Natural killer cell (primary cell): Measurements from ENCODE around the gene RIMS4. TPM values are rescaled to one million over a fixed set of nuclear protein-coding genes. Genes with fewer than 3 reads are reported as not detected.

Source experiments
- ATAC-seq, 3 donors: fragments of 150-1000 bp in 2 of 3; fragments of 200-7000 bp in 1 of 3; cut with Tn5 transposase; 1 replicate in 1 of 3; 2 replicates in 2 of 3; pipeline ENCODE4 v1.10.0; 2021; ENCODE audit warnings: mild to moderate bottlenecking in 2 of 3, moderate library complexity in 2 of 3
- DNase-seq, 2 donors: peaks; one replicate each; pipeline versions ENCODE4 v3.0.0 to v3.0.0-alpha.2; 2013 to 2021; ENCODE audit warnings: mixed read lengths in 1 of 2
- H3K27ac ChIP-seq: one replicate; pipeline ENCODE4 v1.5.1; 2013; ENCODE audit warnings: mild to moderate bottlenecking, low read length
- H3K27me3 ChIP-seq: one replicate; pipeline ENCODE4 v1.6.1; 2013; ENCODE audit warnings: low read length; ENCODE audit not compliant: control insufficient read depth, insufficient read depth
- H3K36me3 ChIP-seq: one replicate; pipeline ENCODE4 v1.6.1; 2013; ENCODE audit warnings: low read length; ENCODE audit not compliant: control insufficient read depth, insufficient read depth
- H3K4me1 ChIP-seq: one replicate; pipeline ENCODE4 v1.6.1; 2013; ENCODE audit warnings: low read length; ENCODE audit not compliant: control insufficient read depth, insufficient read depth
- H3K4me3 ChIP-seq: one replicate; pipeline ENCODE4 v1.5.1; 2013; ENCODE audit warnings: low read length
- H3K9me3 ChIP-seq: one replicate; pipeline ENCODE4 v1.6.1; 2013; ENCODE audit warnings: low read length; ENCODE audit not compliant: control insufficient read depth, insufficient read depth
- H3K27ac Mint-ChIP-seq, 2 donors: one replicate each; pipeline ENCODE4 v1.8.0; 2022; ENCODE audit warnings: mild to moderate bottlenecking in 2 of 2, mixed read lengths in 2 of 2, moderate library complexity in 1 of 2
- H3K27me3 Mint-ChIP-seq, 2 donors: one replicate each; pipeline ENCODE4 v1.8.0; 2022; ENCODE audit warnings: low read depth in 2 of 2, mixed read lengths in 2 of 2
- H3K36me3 Mint-ChIP-seq: one replicate; pipeline ENCODE4 v1.8.0; 2022; ENCODE audit warnings: mixed read lengths
- H3K4me1 Mint-ChIP-seq, 2 donors: one replicate each; pipeline ENCODE4 v1.8.0; 2022; ENCODE audit warnings: mixed read lengths in 2 of 2
- H3K4me3 Mint-ChIP-seq: one replicate; pipeline ENCODE4 v1.8.0; 2022; ENCODE audit warnings: mild to moderate bottlenecking, moderate library complexity, mixed read lengths
- H3K9me3 Mint-ChIP-seq, 2 donors: one replicate each; pipeline ENCODE4 v1.8.0; 2022; ENCODE audit warnings: mixed read lengths in 2 of 2
- CTCF ChIP-seq: fragments of 200-600 bp; IDR thresholded peaks from one replicate; pipeline ENCODE4 v1.8.0; 2022; ENCODE audit warnings: antibody characterized with exemption
- WGBS: methylation state at CpG from one replicate; pipeline ENCODE4 v1.1.7; 2013; ENCODE audit warnings: missing lambda C conversion rate; ENCODE audit not compliant: insufficient coverage; 5-methylcytosine and 5-hydroxymethylcytosine counted together
- intact Hi-C: fragments of 100-400 bp; cut with micrococcal nuclease; formaldehyde crosslinking; loops from one replicate; pipeline ENCODE4 v1.14.2; 2022
- total RNA-seq, 4 donors: library from RNA; stranded (reverse); fragments of 120-200 nt in 1 of 4; gene quantifications; one replicate each; pipeline versions ENCODE4 v1.2.3 to v1.2.4, GENCODE V29; 2013 to 2022

RIMS4 gene
- total RNA-seq, 3 donors from 2014 or later (not counting 1 experiment from before 2014, with no cell fraction given): not detected

GRCh38 chr20:44836601-44837120 lies 26.3 kb upstream of the RIMS4 start:
- Mint-ChIP-seq H3K27ac (no peak overlapping the region), H3K27me3 (peaks cover 18 to 40% of the 10 kb centered on the region in 2 donors), H3K4me1 (no peaks in the 10 kb centered on the region), H3K4me3 (no peak overlapping the region), H3K9me3 (no peaks in the 10 kb centered on the region), H3K36me3 (no peaks in the 10 kb centered on the region)
- no peaks in the 10 kb centered on the region for H3K36me3 ChIP-seq
- H3K27ac ChIP-seq: no peak overlapping the region
- intact Hi-C loops: no loop called here
- no peak for TF ChIP-seq CTCF
- H3K27me3 ChIP-seq: peaks cover 2% of the 10 kb centered on the region
- no peak for DNase-seq
- no peaks in the 10 kb centered on the region for H3K9me3 ChIP-seq
- no peaks in the 10 kb centered on the region for H3K4me1 ChIP-seq
- ATAC-seq: no peak
- WGBS: 91% methylated on average over 12 of the region's 12 CpGs
- H3K4me3 ChIP-seq: no peak overlapping the region

- H3K9me3 Mint-ChIP-seq: no peaks in the 10 kb centered on the region
- no peak overlapping the region for H3K4me3 ChIP-seq
- intact Hi-C loops: no loop called here
- no peak for DNase-seq
- no peak for ATAC-seq
- H3K27ac ChIP-seq: no peak overlapping the region
- WGBS: 82% methylated on average over 6 of the region's 7 CpGs
- H3K27ac Mint-ChIP-seq: no peak overlapping the region
- H3K36me3 Mint-ChIP-seq: no peaks in the 10 kb centered on the region
- no peaks in the 10 kb centered on the region for H3K36me3 ChIP-seq
- H3K4me1 Mint-ChIP-seq: no peaks in the 10 kb centered on the region
- peaks cover 2% of the 10 kb centered on the region for H3K27me3 ChIP-seq
- peaks cover 23 to 40% of the 10 kb centered on the region in 2 donors for H3K27me3 Mint-ChIP-seq
- H3K9me3 ChIP-seq: no peaks in the 10 kb centered on the region
- no peaks in the 10 kb centered on the region for H3K4me1 ChIP-seq
- TF ChIP-seq CTCF: no peak
- no peak overlapping the region for H3K4me3 Mint-ChIP-seq
These were observed 25.4 kb upstream of the RIMS4 start for GRCh38 chr20:44835661-44836221.

GRCh38 chr20:44835116-44835515 lies 24.8 kb upstream of the RIMS4 start:
- H3K9me3 ChIP-seq: no peaks in the 10 kb centered on the region
- H3K4me3 ChIP-seq: no peak overlapping the region
- TF ChIP-seq CTCF: no peak
- peaks cover 2% of the 10 kb centered on the region for H3K27me3 ChIP-seq
- no peaks in the 10 kb centered on the region for H3K4me1 Mint-ChIP-seq
- H3K27me3 Mint-ChIP-seq: peaks cover 24 to 41% of the 10 kb centered on the region in 2 donors
- no peak overlapping the region for H3K27ac ChIP-seq
- ATAC-seq (no peak), DNase-seq (no peak)
- 88% methylated on average over 1 of the region's 1 CpG for WGBS
- no peak overlapping the region for H3K4me3 Mint-ChIP-seq
- H3K36me3 ChIP-seq: no peaks in the 10 kb centered on the region
- no peaks in the 10 kb centered on the region for H3K4me1 ChIP-seq
- intact Hi-C loops: no loop called here
- no peak overlapping the region for H3K27ac Mint-ChIP-seq
- no peaks in the 10 kb centered on the region for H3K9me3 Mint-ChIP-seq
- no peaks in the 10 kb centered on the region for H3K36me3 Mint-ChIP-seq

GRCh38 chr20:44834693-44835092 lies 24.3 kb upstream of the RIMS4 start:
- intact Hi-C loops: no loop called here
- no peak overlapping the region for H3K4me3 ChIP-seq
- H3K27ac Mint-ChIP-seq: no peak overlapping the region
- no peaks in the 10 kb centered on the region for H3K36me3 ChIP-seq
- no peaks in the 10 kb centered on the region for H3K9me3 ChIP-seq
- peaks cover 24 to 41% of the 10 kb centered on the region in 2 donors for H3K27me3 Mint-ChIP-seq
- peaks cover 2% of the 10 kb centered on the region for H3K27me3 ChIP-seq
- 64% methylated on average over 1 of the region's 2 CpGs for WGBS
- DNase-seq (no peak), ATAC-seq (no peak)
- H3K4me1 ChIP-seq: no peaks in the 10 kb centered on the region
- no peak overlapping the region for H3K27ac ChIP-seq
- H3K9me3 Mint-ChIP-seq: no peaks in the 10 kb centered on the region
- no peak for TF ChIP-seq CTCF
- H3K4me1 Mint-ChIP-seq: no peaks in the 10 kb centered on the region
- H3K36me3 Mint-ChIP-seq: no peaks in the 10 kb centered on the region
- H3K4me3 Mint-ChIP-seq: no peak overlapping the region
